SK-N-MC (cell line): Measurements from ENCODE around the gene OPCML.

Experiments
- DNase-seq: peaks from one replicate; pipeline ENCODE4 v3.0.0-alpha.2; 2011; ENCODE audit warnings: low read depth, low spot score
- H3K27ac ChIP-seq: fragments of 200-600 bp; sonication (generic); 2 replicates; pipeline ENCODE4 v1.5.1; 2016; ENCODE audit warnings: mixed run types
- H3K36me3 ChIP-seq: fragments of 200-600 bp; sonication (generic); 2 replicates; pipeline ENCODE4 v1.6.1; 2017; ENCODE audit warnings: antibody characterized with exemption, low read length, mixed read lengths; ENCODE audit not compliant: insufficient read depth
- H3K4me3 ChIP-seq: fragments of 200-600 bp; sonication (generic); 2 replicates; pipeline ENCODE4 v1.5.1; 2016
- H3K9ac ChIP-seq: fragments of 200-600 bp; sonication (generic); 2 replicates; pipeline ENCODE4 v1.8.0; 2017; ENCODE audit warnings: mixed run types, mixed read lengths; ENCODE audit not compliant: insufficient read length
- H3K9me3 ChIP-seq: fragments of 200-600 bp; sonication (generic); 2 replicates; pipeline ENCODE4 v1.6.1; 2017; ENCODE audit warnings: low read depth, mild to moderate bottlenecking, antibody characterized with exemption, low read length, moderate library complexity, mixed read lengths
- EZH2 ChIP-seq: fragments of 200-600 bp; sonication (generic); IDR thresholded peaks from one replicate; pipeline ENCODE4 v1.6.1; 2017; ENCODE audit warnings: antibody characterized with exemption
- FOXP2 ChIP-seq: optimal IDR thresholded peaks from 2 replicates; pipeline ENCODE3; 2011; ENCODE audit warnings: mild to moderate bottlenecking, moderate library complexity; ENCODE audit not compliant: insufficient read depth; ENCODE audit errors: extremely low read length, control extremely low read depth
- POLR2AphosphoS5 ChIP-seq: IDR thresholded peaks from 2 replicates; pipeline ENCODE4 v1.6.1; 2012; ENCODE audit warnings: mild to moderate bottlenecking, low read depth, low read length, borderline replicate concordance

OPCML gene

DNA sequence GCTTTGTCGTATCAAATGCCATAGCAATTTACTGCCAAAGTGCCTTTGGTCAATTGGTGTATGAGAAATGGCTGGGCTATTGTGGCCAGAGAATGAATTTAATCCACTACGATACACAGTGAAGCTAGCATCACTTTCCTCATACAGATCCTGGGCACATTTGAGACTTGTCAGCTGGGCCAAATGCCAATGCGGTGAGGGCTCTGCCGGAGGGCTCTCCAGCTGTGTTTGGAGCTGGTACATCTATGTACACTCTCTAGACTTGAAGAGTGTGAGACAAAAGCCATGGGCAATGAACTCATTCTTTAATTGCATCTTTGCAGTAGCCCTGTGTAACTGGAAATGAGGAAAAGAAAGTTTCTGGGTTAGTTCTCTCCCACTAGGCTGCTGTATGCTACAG is 1109.0 kb downstream of the OPCML start:
- no peak overlapping the region for H3K27ac ChIP-seq
- H3K4me3 ChIP-seq, result no peak overlapping the region
- no peak for DNase-seq
- H3K36me3 ChIP-seq, result no peaks in the 10 kb centered on the region
- no peaks in the 10 kb centered on the region for H3K9me3 ChIP-seq
- TF ChIP-seq POLR2AphosphoS5 (no peak), FOXP2 (no peak)
- H3K9ac ChIP-seq, result no peak overlapping the region

DNA sequence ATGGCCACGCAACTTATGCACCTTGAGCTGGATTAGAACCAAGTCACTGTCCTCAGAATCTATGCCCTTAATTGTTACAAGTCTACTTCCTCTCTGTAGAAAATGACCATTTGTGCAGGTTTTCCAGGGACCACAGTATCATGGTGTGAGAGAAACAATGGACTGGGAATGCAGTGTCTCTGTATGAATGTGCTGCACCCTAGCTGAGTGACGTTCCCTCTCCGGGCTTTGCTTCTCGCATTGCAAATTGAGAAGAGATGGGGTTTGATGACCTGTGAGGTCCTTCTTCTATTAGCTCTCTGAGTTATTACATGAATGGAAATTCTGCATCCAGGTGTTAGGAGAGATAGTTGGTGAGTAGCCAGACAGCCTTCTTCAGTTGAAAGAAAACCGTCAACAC is 1109.6 kb downstream of the OPCML start:
- no peak overlapping the region for H3K9ac ChIP-seq
- DNase-seq, result no peak
- no peak overlapping the region for H3K4me3 ChIP-seq
- H3K9me3 ChIP-seq, result no peaks in the 10 kb centered on the region
- no peak overlapping the region for H3K27ac ChIP-seq
- H3K36me3 ChIP-seq, result no peaks in the 10 kb centered on the region
- no peak for TF ChIP-seq FOXP2
- TF ChIP-seq POLR2AphosphoS5, result no peak
- no peak for TF ChIP-seq EZH2

DNA sequence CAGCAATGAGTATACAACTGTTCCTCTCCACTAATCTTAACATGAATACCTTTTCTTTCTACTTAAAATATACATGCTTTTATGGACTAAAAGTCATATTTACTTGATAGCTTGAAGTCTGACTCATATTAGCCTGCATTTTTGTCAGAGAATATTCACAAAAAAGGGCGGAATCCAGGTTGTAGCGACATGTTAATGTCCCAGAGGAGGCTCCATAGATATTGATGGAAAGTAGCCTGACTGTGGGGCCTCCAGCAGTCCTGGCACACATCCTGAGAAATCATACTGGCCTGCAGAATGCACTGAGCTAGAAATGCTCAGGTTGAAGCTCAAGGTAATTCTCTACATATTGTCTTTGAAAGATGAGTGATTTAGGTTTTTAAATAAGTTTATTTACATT is 1110.7 kb downstream of the OPCML start:
- H3K4me3 ChIP-seq, result no peak overlapping the region
- no peaks in the 10 kb centered on the region for H3K9me3 ChIP-seq
- TF ChIP-seq EZH2 (no peak), FOXP2 (no peak)
- H3K27ac ChIP-seq, result no peak overlapping the region
- no peak overlapping the region for H3K9ac ChIP-seq
- no peaks in the 10 kb centered on the region for H3K36me3 ChIP-seq
- no peak for DNase-seq

DNA sequence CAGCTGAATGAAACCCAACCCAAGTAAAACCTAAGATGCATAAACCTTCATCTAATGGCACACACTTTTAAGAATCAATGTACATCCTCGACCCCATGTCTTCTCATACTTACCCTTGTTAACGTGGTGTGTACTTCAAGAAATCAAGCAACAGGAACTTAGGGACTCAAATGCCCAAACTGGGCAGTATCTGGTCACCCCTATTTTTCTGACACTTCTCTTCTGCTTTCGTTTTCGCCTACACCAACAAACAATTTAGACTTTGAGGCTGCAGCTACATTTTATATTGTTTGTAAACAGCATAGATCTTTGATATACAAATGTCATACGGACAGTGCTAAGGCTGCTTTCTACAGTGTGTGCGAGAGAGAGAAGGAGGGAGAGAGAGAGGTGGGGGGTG is 1117.8 kb downstream of the OPCML start:
- H3K4me3 ChIP-seq, result no peak overlapping the region
- no peaks in the 10 kb centered on the region for H3K9me3 ChIP-seq
- no peak for TF ChIP-seq POLR2AphosphoS5
- TF ChIP-seq FOXP2, result no peak
- TF ChIP-seq EZH2, result no peak
- no peak for DNase-seq
- H3K27ac ChIP-seq, result no peak overlapping the region
- no peaks in the 10 kb centered on the region for H3K36me3 ChIP-seq
- H3K9ac ChIP-seq, result no peak overlapping the region

DNA sequence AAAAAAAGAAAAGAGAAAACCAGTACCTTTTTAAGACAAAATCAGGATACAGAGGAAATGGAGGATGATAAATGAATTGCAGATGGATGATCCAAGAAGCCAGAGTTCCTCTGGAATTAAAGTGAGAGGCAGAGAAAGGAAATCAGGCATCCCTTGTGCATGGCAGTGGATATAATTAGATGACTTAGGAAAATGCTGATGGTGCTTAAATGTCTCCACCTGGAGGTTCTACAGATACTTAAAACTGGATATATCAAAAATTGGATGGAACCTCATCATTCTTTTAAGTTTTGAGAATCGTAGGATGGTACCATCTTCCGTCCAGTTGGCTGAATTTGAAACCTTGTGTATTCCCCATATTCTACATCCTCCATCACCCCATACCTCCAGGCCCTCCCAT is 1121.9 kb downstream of the OPCML start:
- TF ChIP-seq FOXP2, result no peak
- no peak for TF ChIP-seq POLR2AphosphoS5
- no peak for TF ChIP-seq EZH2
- H3K9ac ChIP-seq, result no peak overlapping the region

DNA sequence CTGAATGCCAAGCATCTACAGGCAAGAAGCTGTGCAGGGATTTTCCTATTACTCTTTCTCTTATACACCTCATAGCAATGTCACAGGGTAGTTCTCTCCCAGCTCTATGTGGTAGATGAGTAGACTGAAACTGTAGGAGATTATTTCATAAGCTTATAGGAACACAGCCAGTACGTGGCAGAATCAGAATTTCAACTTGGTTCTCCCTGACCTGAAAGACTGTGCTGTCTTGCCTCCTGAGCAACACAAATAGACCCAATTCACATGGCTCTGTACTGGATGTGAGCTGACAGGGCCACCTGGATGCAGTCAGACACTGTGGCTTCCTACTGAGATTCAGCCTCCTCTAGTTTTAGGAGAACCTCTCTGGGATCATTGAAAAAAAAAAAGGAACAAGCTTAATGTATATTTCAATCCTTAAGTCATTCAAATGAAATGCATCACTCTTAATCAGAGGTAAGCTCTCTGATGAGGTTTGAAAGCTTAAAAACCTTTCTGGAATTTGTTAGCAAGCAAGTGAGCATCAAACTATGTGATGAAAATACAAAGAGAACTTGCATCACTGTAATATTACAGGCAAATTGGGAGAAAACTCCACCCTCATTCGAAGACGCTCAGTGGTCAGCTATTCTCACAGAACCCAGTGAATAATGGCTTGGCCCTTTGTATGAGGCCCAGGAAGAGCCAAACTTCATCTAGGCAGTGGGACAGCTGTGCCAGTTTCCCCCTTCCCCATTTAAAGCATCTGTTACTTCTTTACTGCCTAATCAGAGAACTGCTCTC is 1122.5 kb downstream of the OPCML start:
- no peak for DNase-seq
- Histone ChIP-seq H3K9ac (no peak overlapping the region), H3K36me3 (no peaks in the 10 kb centered on the region), H3K4me3 (no peak overlapping the region), H3K27ac (no peak overlapping the region), H3K9me3 (no peaks in the 10 kb centered on the region)
- TF ChIP-seq POLR2AphosphoS5 (no peak), EZH2 (no peak), FOXP2 (no peak)

More for the DNA sequence above, 1121.9 kb downstream of the OPCML start:
- Histone ChIP-seq H3K4me3 (no peak overlapping the region), H3K36me3 (no peaks in the 10 kb centered on the region), H3K9me3 (no peaks in the 10 kb centered on the region), H3K27ac (no peak overlapping the region)
- no peak for DNase-seq

DNA sequence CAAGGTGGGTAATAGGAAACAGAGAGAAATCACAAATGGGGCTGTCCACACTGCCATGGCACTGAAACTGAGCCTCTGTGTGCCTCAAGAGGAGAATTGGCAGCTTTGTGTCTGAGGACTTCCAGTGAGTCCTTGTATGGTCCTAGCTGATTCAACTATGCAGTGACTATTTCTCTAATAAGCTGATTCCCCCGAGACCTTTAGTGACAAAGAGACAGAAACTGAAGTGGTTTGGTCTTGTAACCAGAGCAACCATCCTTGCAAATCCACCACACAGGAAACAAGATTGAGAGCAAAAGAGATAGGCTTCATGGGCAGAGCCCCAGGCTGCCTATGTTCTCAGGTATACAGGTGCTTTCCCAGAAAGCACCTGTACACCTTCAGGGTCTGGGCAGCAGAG is 1123.4 kb downstream of the OPCML start:
- no peak overlapping the region for H3K9ac ChIP-seq
- no peaks in the 10 kb centered on the region for H3K9me3 ChIP-seq
- no peaks in the 10 kb centered on the region for H3K36me3 ChIP-seq
- no peak for DNase-seq
- no peak overlapping the region for H3K4me3 ChIP-seq
- H3K27ac ChIP-seq, result no peak overlapping the region
- no peak for TF ChIP-seq EZH2
- no peak for TF ChIP-seq FOXP2
- TF ChIP-seq POLR2AphosphoS5, result no peak

DNA sequence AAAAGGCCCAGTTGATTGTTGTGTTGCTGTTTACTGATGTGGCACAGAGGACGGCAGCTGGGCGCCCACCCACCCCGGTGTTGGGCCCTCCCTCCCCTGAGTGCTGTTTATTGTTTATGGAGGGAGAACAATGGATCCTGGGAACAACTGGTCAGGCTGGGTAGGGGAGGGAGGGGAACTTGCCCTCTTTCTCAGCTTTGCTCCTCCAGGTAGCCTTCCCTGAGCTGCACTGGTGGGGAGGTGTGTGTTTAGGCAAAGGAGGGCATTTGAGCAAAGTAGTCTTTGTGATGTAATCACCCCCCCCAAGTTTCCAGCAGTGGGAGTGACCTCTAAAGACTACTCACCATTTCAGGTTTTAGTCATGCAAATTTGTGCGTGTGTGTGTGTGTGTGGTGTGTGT is 1126.6 kb downstream of the OPCML start:
- Histone ChIP-seq H3K36me3 (no peaks in the 10 kb centered on the region), H3K4me3 (no peak overlapping the region), H3K9me3 (no peaks in the 10 kb centered on the region), H3K9ac (no peak overlapping the region), H3K27ac (no peak overlapping the region)
- no peak for DNase-seq
- TF ChIP-seq POLR2AphosphoS5 (no peak), FOXP2 (no peak), EZH2 (no peak)

DNA sequence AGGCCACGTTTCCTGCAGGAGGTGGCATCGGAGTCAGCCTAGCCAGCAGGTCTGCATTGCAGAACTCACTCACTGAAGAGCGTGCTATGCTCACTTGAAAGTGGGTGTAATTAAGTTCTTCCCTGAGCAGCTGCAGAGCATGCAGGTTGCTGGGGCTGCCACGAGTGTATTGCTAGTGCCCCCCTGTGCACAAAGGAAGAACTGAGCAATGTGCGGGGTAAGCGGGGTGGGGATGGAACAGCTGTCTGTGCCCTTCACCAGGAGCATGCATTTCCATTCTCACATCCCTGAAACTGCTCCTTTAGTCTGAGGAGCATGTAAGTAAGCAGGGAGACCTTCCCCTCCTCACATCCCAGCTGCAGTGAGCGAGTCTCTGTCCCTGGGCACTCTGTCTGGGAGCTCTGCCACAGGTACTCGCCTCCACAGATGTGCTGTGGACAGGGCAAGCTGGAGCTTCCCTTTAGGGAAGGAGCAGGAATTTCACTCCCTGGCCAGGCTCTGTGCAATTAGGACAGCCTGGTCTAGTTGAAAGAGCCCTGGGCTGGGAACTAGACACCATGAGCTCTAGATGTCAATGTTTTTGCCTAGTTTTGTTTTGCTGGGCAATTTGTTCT is 1130.1 kb downstream of the OPCML start:
- DNase-seq, result no peak
- Histone ChIP-seq H3K9me3 (no peaks in the 10 kb centered on the region), H3K36me3 (no peaks in the 10 kb centered on the region), H3K27ac (no peak overlapping the region), H3K9ac (no peak overlapping the region), H3K4me3 (no peak overlapping the region)
- TF ChIP-seq EZH2, result no peak
- no peak for TF ChIP-seq FOXP2
- TF ChIP-seq POLR2AphosphoS5, result no peak
